Ascending aorta (tissue), 2 donors: ENCODE data around the gene KCNIP2. TPM values are rescaled to one million over a fixed set of nuclear protein-coding genes. Genes with fewer than 3 reads are reported as not detected.

Experiments used
- DNase-seq, 2 donors: peaks; one replicate each; pipeline ENCODE4 v3.0.0-alpha.2; 2019; ENCODE audit warnings: low spot score in 2 of 2
- H3K27ac ChIP-seq, 2 donors: fragments of 200-600 bp; sonication (generic); one replicate each; pipeline ENCODE4 v1.5.1; 2016 to 2017; ENCODE audit warnings: mild to moderate bottlenecking in 1 of 2
- H3K27me3 ChIP-seq: fragments of 200-600 bp; sonication (generic); one replicate; pipeline ENCODE4 v1.5.1; 2017
- H3K36me3 ChIP-seq, 2 donors: fragments of 200-600 bp; sonication (generic); one replicate each; pipeline ENCODE4 v1.5.1; 2016
- H3K4me1 ChIP-seq, 2 donors: fragments of 200-600 bp; sonication (generic); one replicate each; pipeline ENCODE4 v1.5.1; 2016 to 2017; ENCODE audit warnings: mild to moderate bottlenecking in 1 of 2
- H3K4me3 ChIP-seq, 2 donors: fragments of 200-600 bp; sonication (generic); one replicate each; pipeline ENCODE4 v1.5.1; 2016 to 2017; ENCODE audit warnings: mild to moderate bottlenecking in 1 of 2
- H3K9me3 ChIP-seq, 2 donors: fragments of 200-600 bp; sonication (generic); one replicate each; pipeline ENCODE4 v1.5.1; 2016
- CTCF ChIP-seq, 3 experiments: fragments of 200-600 bp in 2 of 3; fragments of 450-650 bp in 1 of 3; sonication (generic) in 2 of 3; IDR thresholded peaks; one replicate each; pipeline ENCODE4 v1.5.1; 2016 to 2019; ENCODE audit warnings: antibody characterized with exemption in 3 of 3, mild to moderate bottlenecking in 1 of 3, moderate library complexity in 1 of 3
- intact Hi-C: fragments of 100-400 bp; cut with DNase I; formaldehyde crosslinking; loops from one replicate; pipeline ENCODE4 v1.15.1; 2023
- total RNA-seq: library from RNA; depleted of rRNA; stranded (reverse); fragments of >200 nt; gene quantifications from one replicate; pipeline ENCODE4 v1.1.0, GENCODE V29; 2016

The KCNIP2 gene
- total RNA-seq, 1 donor from 2014 or later = 1.1 TPM

- TF ChIP-seq CTCF (IDR thresholded peaks at IDR 0.05) = no peak
- no peak for DNase-seq
- no peak overlapping the region for H3K27ac ChIP-seq
- H3K4me1 ChIP-seq = peaks cover 0 to 27% of the 10 kb centered on the region in 2 donors
- no peaks in the 10 kb centered on the region for H3K27me3 ChIP-seq
- H3K9me3 ChIP-seq = no peaks in the 10 kb centered on the region
- intact Hi-C loops = loop anchor here (5.0 kb wide), 2 partner anchors 308 to 817 kb away; partner anchors contain the start of genes LDB1 and LZTS2
- H3K36me3 ChIP-seq = peaks cover 5 to 30% of the 10 kb centered on the region in 2 donors
- peak overlapping the region; percentile 83 to 88 for H3K4me3 ChIP-seq
Measured at GRCh38 chr10:101814466-101815071, 29.0 kb downstream of the KCNIP2 start.

- Histone ChIP-seq H3K9me3 (no peaks in the 10 kb centered on the region), H3K27ac (no peak overlapping the region), H3K4me1 (peaks cover 0 to 25% of the 10 kb centered on the region in 2 donors), H3K36me3 (peaks cover 23 to 49% of the 10 kb centered on the region in 2 donors), H3K27me3 (no peaks in the 10 kb centered on the region), H3K4me3 (peak overlapping the region in 1 of 2 donors; percentile 3)
- intact Hi-C loops = no loop called here
- no peak for DNase-seq
- TF ChIP-seq CTCF (IDR thresholded peaks at IDR 0.05) = no peak
Measured at GRCh38 chr10:101812606-101813005, 31.0 kb downstream of the KCNIP2 start.

GRCh38 chr10:101807158-101807557, 36.4 kb downstream of the KCNIP2 start:
- no peak for DNase-seq
- no peaks in the 10 kb centered on the region for H3K9me3 ChIP-seq
- TF ChIP-seq CTCF (IDR thresholded peaks at IDR 0.05) = no peak
- no peaks in the 10 kb centered on the region for H3K27me3 ChIP-seq
- intact Hi-C loops = no loop called here
- H3K4me3 ChIP-seq = no peak overlapping the region
- H3K27ac ChIP-seq = no peak overlapping the region
- peaks cover 0 to 14% of the 10 kb centered on the region in 2 donors for H3K4me1 ChIP-seq
- H3K36me3 ChIP-seq = peaks cover 75 to 97% of the 10 kb centered on the region in 2 donors

- no peak overlapping the region for H3K27ac ChIP-seq
- H3K27me3 ChIP-seq = no peaks in the 10 kb centered on the region
- no peak for DNase-seq
- no peak overlapping the region for H3K4me3 ChIP-seq
- intact Hi-C loops = no loop called here
- no peaks in the 10 kb centered on the region for H3K9me3 ChIP-seq
- TF ChIP-seq CTCF (IDR thresholded peaks at IDR 0.05) = no peak
- peaks cover 97 to 100% of the 10 kb centered on the region in 2 donors for H3K36me3 ChIP-seq
- no peaks in the 10 kb centered on the region for H3K4me1 ChIP-seq
Measured at GRCh38 chr10:101803511-101803910, 40.1 kb downstream of the KCNIP2 start.

- Histone ChIP-seq H3K36me3 (peaks cover 96 to 100% of the 10 kb centered on the region in 2 donors), H3K4me3 (no peak overlapping the region), H3K27ac (no peak overlapping the region), H3K27me3 (no peaks in the 10 kb centered on the region), H3K4me1 (no peaks in the 10 kb centered on the region), H3K9me3 (no peaks in the 10 kb centered on the region)
- no peak for DNase-seq
- intact Hi-C loops = no loop called here
- no peak for TF ChIP-seq CTCF (IDR thresholded peaks at IDR 0.05)
Measured at GRCh38 chr10:101797403-101798059, 46.1 kb downstream of the KCNIP2 start.
